Glomerular visceral epithelial cell (primary cell): ENCODE results near the gene PKP1.

ENCODE experiments used
- DNase-seq: peaks from one replicate; pipeline ENCODE4 v3.0.0-alpha.2; 2016; ENCODE audit errors: extremely low spot score

PKP1 gene

GRCh38 chr1:201370500-201370899, 87.2 kb downstream of the PKP1 start:
- no peak for DNase-seq

- no peak for DNase-seq
Measured at GRCh38 chr1:201371276-201371675, 88.0 kb downstream of the PKP1 start.

GRCh38 chr1:201371792-201372191, 88.5 kb downstream of the PKP1 start:
- DNase-seq: no peak

- no peak for DNase-seq
Measured at GRCh38 chr1:201374364-201374763, 91.1 kb downstream of the PKP1 start.

- no peak for DNase-seq
Measured at GRCh38 chr1:201375169-201375568, 91.9 kb downstream of the PKP1 start.

- no peak for DNase-seq
Measured at GRCh38 chr1:201376107-201376463, 92.8 kb downstream of the PKP1 start.

GRCh38 chr1:201376464-201377374, 93.4 kb downstream of the PKP1 start:
- DNase-seq: peak; percentile 56

- no peak for DNase-seq
Measured at GRCh38 chr1:201377611-201378092, 94.3 kb downstream of the PKP1 start, which contains the start of gene TNNT2. Gene TNNT2 (minus strand): TSS chr1:201377680. CDS start chr1:201373254, 4,426 bp downstream.

GRCh38 chr1:201378804-201379203, 95.5 kb downstream of the PKP1 start:
- DNase-seq: no peak

- DNase-seq: no peak
Measured at GRCh38 chr1:201379733-201380242, 96.5 kb downstream of the PKP1 start.

GRCh38 chr1:201381130-201381529, 97.8 kb downstream of the PKP1 start:
- no peak for DNase-seq
